GM18511 (cell line): Measurements from ENCODE around the gene ROR1.
"Not testable (repeated sequence)": the region's sequence is repeated elsewhere in the genome, so short reads cannot be mapped to it uniquely, and the experiment has no call there.

Experiments used
- ATAC-seq: cut with Tn5 transposase; IDR thresholded peaks from one replicate; pipeline ENCODE4 v1.9.1; 2021; ENCODE audit warnings: mild to moderate bottlenecking, moderate library complexity; ENCODE audit not compliant: unreplicated experiment

The ROR1 gene

GRCh38 chr1:63790989-63791388, 17.2 kb downstream of the ROR1 start:
- ATAC-seq: no peak

- no peak for ATAC-seq
Observed at GRCh38 chr1:63792152-63792551, 18.3 kb downstream of the ROR1 start.

GRCh38 chr1:63793741-63794240, 20.0 kb downstream of the ROR1 start:
- ATAC-seq: no peak

- no peak for ATAC-seq
Observed at GRCh38 chr1:63794354-63794753, 20.5 kb downstream of the ROR1 start.

- no peak for ATAC-seq
Observed at GRCh38 chr1:63794939-63795378, 21.1 kb downstream of the ROR1 start.

GRCh38 chr1:63795455-63795854, 21.6 kb downstream of the ROR1 start:
- no peak for ATAC-seq

- ATAC-seq: no peak
Observed at GRCh38 chr1:63797056-63797726, 23.4 kb downstream of the ROR1 start.

GRCh38 chr1:63798284-63798683, 24.5 kb downstream of the ROR1 start:
- ATAC-seq: no peak

GRCh38 chr1:63799307-63799706, 25.5 kb downstream of the ROR1 start:
- no peak for ATAC-seq

GRCh38 chr1:63799820-63800219, 26.0 kb downstream of the ROR1 start:
- no peak for ATAC-seq

GRCh38 chr1:63802109-63802508, 28.3 kb downstream of the ROR1 start:
- no peak for ATAC-seq

- no peak for ATAC-seq
Observed at GRCh38 chr1:63804829-63805484, 31.1 kb downstream of the ROR1 start.

- ATAC-seq: no peak
Observed at GRCh38 chr1:63807046-63807445, 33.2 kb downstream of the ROR1 start.

- ATAC-seq: no peak
Observed at GRCh38 chr1:63810936-63811469, 37.2 kb downstream of the ROR1 start.

- no peak for ATAC-seq
Observed at GRCh38 chr1:63812071-63812700, 38.4 kb downstream of the ROR1 start.

GRCh38 chr1:63813829-63814277, 40.0 kb downstream of the ROR1 start:
- no peak for ATAC-seq

GRCh38 chr1:63816217-63816815, 42.5 kb downstream of the ROR1 start:
- ATAC-seq: not testable (repeated sequence)

- no peak for ATAC-seq
Observed at GRCh38 chr1:63817152-63817667, 43.4 kb downstream of the ROR1 start.

- no peak for ATAC-seq
Observed at GRCh38 chr1:63817700-63818099, 43.9 kb downstream of the ROR1 start.

- ATAC-seq: no peak
Observed at GRCh38 chr1:63818567-63819325, 44.9 kb downstream of the ROR1 start.
